GM12878 (cell line): ENCODE measurements around the gene ACD. TPM values are rescaled to one million over a fixed set of nuclear protein-coding genes. Genes with fewer than 3 reads are reported as not detected.

Experiments used
- ATAC-seq: fragments of 200-7000 bp; cut with Tn5 transposase; 3 replicates; pipeline ENCODE4 v1.9.1; 2020; ENCODE audit warnings: mild to moderate bottlenecking, moderate library complexity
- BruUV-seq: library from RNA; stranded (reverse); fragments of 400-500 nt; replicated peaks from 2 replicates; lab custom pipeline; 2021; lab: Mats Ljungman, UMichigan
- CTCF ChIA-PET: fragments of 300-600 bp; sonication (Branson Sonifier 250); formaldehyde crosslinking; extraction: SDS; loops from one replicate; lab custom pipeline; 2021; ENCODE audit warnings: inconsistent platforms; lab: Yijun Ruan, JAX
- POLR2A ChIA-PET: fragments of 350-600 bp; formaldehyde crosslinking; extraction: SDS; loops from one replicate; lab custom pipeline; 2021; ENCODE audit warnings: inconsistent platforms; lab: Charles Lee
- RAD21 ChIA-PET: fragments of 300-600 bp; sonication (Branson Sonifier 250); formaldehyde crosslinking; loops from one replicate; lab custom pipeline; 2023; ENCODE audit warnings: antibody characterized with exemption; ENCODE audit not compliant: unreplicated experiment; lab: Charles Lee
- SMC1A ChIA-PET: fragments of 300-600 bp; sonication (Branson Sonifier 250); formaldehyde crosslinking; loops from one replicate; lab custom pipeline; 2023; ENCODE audit not compliant: unreplicated experiment, uncharacterized antibody; lab: Charles Lee
- DNase-seq: peaks from one replicate; pipeline ENCODE4 v3.0.0-alpha.2; 2011; ENCODE audit warnings: low read depth, low spot score
- FAIRE-seq: peaks from 3 replicates; lab custom pipeline; 2011; peaks lifted over from hg19 to GRCh38; lab: Jason Lieb, UNC
- H2AFZ ChIP-seq: 2 replicates; pipeline ENCODE4 v1.6.0; 2011; ENCODE audit warnings: low read depth, low read length, control low read depth; ENCODE audit not compliant: control insufficient read depth
- H3K27ac ChIP-seq: 2 replicates; pipeline ENCODE4 v1.5.1; 2011; ENCODE audit warnings: control low read depth; ENCODE audit not compliant: control insufficient read depth, insufficient read depth
- H3K27me3 ChIP-seq, 2 experiments: replicated peaks in 1 of 2; 2 replicates each; pipeline versions ENCODE4 v1.6.0 to v1.6.1; 2011; ENCODE audit warnings: low read length in 1 of 2; ENCODE audit not compliant: control insufficient read depth in 2 of 2, insufficient read depth in 2 of 2
- H3K36me3 ChIP-seq, 2 experiments: 2 replicates each; pipeline ENCODE4 v1.5.1; 2011; ENCODE audit warnings: low read length in 1 of 2; ENCODE audit not compliant: control insufficient read depth in 2 of 2, insufficient read depth in 2 of 2
- H3K4me1 ChIP-seq: 2 replicates; pipeline ENCODE4 v1.6.1; 2011; ENCODE audit warnings: mild to moderate bottlenecking, low read length, moderate library complexity, mixed read lengths; ENCODE audit not compliant: control insufficient read depth, insufficient read depth
- H3K4me2 ChIP-seq: 2 replicates; pipeline ENCODE4 v1.6.0; 2011; ENCODE audit warnings: control low read depth; ENCODE audit not compliant: control insufficient read depth, insufficient read depth
- H3K4me3 ChIP-seq: fragments of 200-600 bp; sonication (generic); 2 replicates; pipeline ENCODE4 v1.5.1; 2016
- H3K79me2 ChIP-seq: 2 replicates; pipeline ENCODE4 v1.6.0; 2011; ENCODE audit warnings: low read length; ENCODE audit not compliant: control insufficient read depth, insufficient read depth
- H3K9ac ChIP-seq: 2 replicates; pipeline ENCODE4 v1.8.0; 2011; ENCODE audit warnings: low read length, control low read depth, mixed read lengths; ENCODE audit not compliant: control insufficient read depth, insufficient read depth
- H3K9me3 ChIP-seq: replicated peaks from 3 replicates; pipeline ENCODE4 v1.5.1; 2011; ENCODE audit warnings: mild to moderate bottlenecking, low read length; ENCODE audit not compliant: control insufficient read depth, insufficient read depth
- H4K20me1 ChIP-seq: 2 replicates; pipeline ENCODE4 v1.6.0; 2011; ENCODE audit not compliant: control insufficient read depth, insufficient read depth
- CEBPB ChIP-seq, 2 experiments: fragments of 150-350 bp in 1 of 2; IDR thresholded peaks; 2 replicates each; pipeline ENCODE4 v1.6.1; 2012 to 2014; ENCODE audit warnings: low read depth in 2 of 2, low read length in 2 of 2, borderline replicate concordance in 1 of 2, inconsistent platforms in 1 of 2
- E2F4 ChIP-seq: IDR thresholded peaks from 2 replicates; pipeline ENCODE4 v1.6.1; 2012; ENCODE audit warnings: low read depth, low read length, improper control_type of control experiment
- E4F1 ChIP-seq: fragments of 450-650 bp; IDR thresholded peaks from 2 replicates; pipeline ENCODE4 v1.6.1; 2018; ENCODE audit warnings: borderline replicate concordance, mild to moderate bottlenecking; ENCODE audit not compliant: partially characterized antibody
- ESRRA ChIP-seq: IDR thresholded peaks from 2 replicates; pipeline ENCODE4 v1.6.1; 2012; ENCODE audit warnings: mild to moderate bottlenecking, low read length, improper control_type of control experiment
- HCFC1 ChIP-seq: fragments of 150-350 bp; IDR thresholded peaks from 2 replicates; pipeline ENCODE4 v1.6.1; 2014; ENCODE audit warnings: low read length
- SIN3A ChIP-seq: IDR thresholded peaks from 2 replicates; pipeline ENCODE4 v1.6.1; 2012; ENCODE audit warnings: low read depth, low read length, improper control_type of control experiment
- SMAD5 ChIP-seq: IDR thresholded peaks from 2 replicates; pipeline ENCODE4 v1.6.1; 2016; ENCODE audit warnings: antibody characterized with exemption, low read depth
- TBL1XR1 ChIP-seq: IDR thresholded peaks from 2 replicates; pipeline ENCODE4 v1.6.1; 2012; ENCODE audit warnings: low read depth, low read length, improper control_type of control experiment
- USF2 ChIP-seq: IDR thresholded peaks from 2 replicates; pipeline ENCODE4 v1.6.1; 2011; ENCODE audit warnings: low read depth, low read length, improper control_type of control experiment, borderline replicate concordance
- ZZZ3 ChIP-seq: IDR thresholded peaks from 2 replicates; pipeline ENCODE4 v1.6.1; 2011; ENCODE audit warnings: low read depth; ENCODE audit not compliant: control insufficient read depth, insufficient read length
- WGBS: methylation state at CpG from one replicate; pipeline ENCODE4 v1.1.6; 2016; ENCODE audit warnings: low lambda C conversion rate; ENCODE audit not compliant: insufficient replicate concordance, insufficient coverage; ENCODE audit errors: missing lambda C conversion rate; 5-methylcytosine and 5-hydroxymethylcytosine counted together
- in situ Hi-C: fragments of 300-500 bp; cut with MboI; formaldehyde crosslinking; loops from 9 replicates; pipeline ENCODE4 v1.14.3; 2018; ENCODE audit warnings: mixed read lengths
- intact Hi-C: fragments of 100-400 bp; cut with micrococcal nuclease; formaldehyde crosslinking; loops from one replicate; pipeline ENCODE4 v1.14.2; 2022; ENCODE audit not compliant: unreplicated experiment
- polyA plus RNA-seq, 11 experiments: library from polyadenylated mRNA; depleted of rRNA in 4 of 11; unstranded in 6 of 11; stranded (reverse) in 5 of 11; fragments of >200 nt; fragmentation: Nextera tagmentation in 4 of 11; fragmentation: Illumina TruSeq in 1 of 11; extraction: Ambion mirVana in 4 of 11; extraction: Trizol in 1 of 11; gene quantifications; 1 replicate in 1 of 11; 2 replicates in 10 of 11; pipeline versions ENCODE4 v1.2.1 to v1.2.3, GENCODE V29; 2011 to 2016; ENCODE audit warnings: inconsistent platforms in 2 of 11, missing spikeins in 2 of 11, low read depth in 1 of 11
- total RNA-seq, 4 experiments: library from RNA; depleted of rRNA in 3 of 4; stranded (reverse); fragments of >200 nt in 3 of 4; fragmentation: Illumina TruSeq in 1 of 4; extraction: Trizol in 1 of 4; gene quantifications; 2 replicates each; pipeline versions ENCODE4 v1.2.1 to v1.2.3, GENCODE V29; 2013 to 2021
- TF ChIP-seq, protein P1 (sequence below): fragments of 450-650 bp; IDR thresholded peaks from 2 replicates; pipeline ENCODE4 v1.6.1; 2016; ENCODE audit warnings: mild to moderate bottlenecking

Gene ACD
- total and polyA plus RNA-seq, 10 of the 15 experiments (the other 5 are each of a cell fraction or from before 2014, with no cell fraction given), result 2.9 to 46.7 (median 23.9) TPM

GRCh38 chr16:67632415-67633172 lies 27.5 kb downstream of the ACD start:
- in situ Hi-C loops (no loop called here), intact Hi-C loops (no loop called here)
- CTCF ChIA-PET, result interaction anchor here (0.7 to 1.3 kb wide), 3 partner anchors 11 to 86 kb away, joined by 3 to 4 read pairs (median 3); no protein-coding TSS in a partner anchor
- Histone ChIP-seq H2AFZ (no peak overlapping the region), H3K79me2 (no peaks in the 10 kb centered on the region), H4K20me1 (no peaks in the 10 kb centered on the region), H3K4me3 (no peak overlapping the region), H3K4me1 (no peaks in the 10 kb centered on the region), H3K9me3 (no peaks in the 10 kb centered on the region), H3K27ac (no peak overlapping the region), H3K9ac (no peak overlapping the region), H3K27me3 (no peaks in the 10 kb centered on the region), H3K36me3 (peaks cover 16 to 42% of the 10 kb centered on the region in 2 experiments), H3K4me2 (no peak overlapping the region)
- no peak for FAIRE-seq
- no peak for ATAC-seq
- WGBS, result 87% methylated on average over 7 of the region's 7 CpGs
- RAD21 ChIA-PET, result no interaction called here
- POLR2A ChIA-PET, result no interaction called here
- TF ChIP-seq ESRRA (no peak), E4F1 (no peak), CEBPB (IDR thresholded peaks at IDR 0.05; ENCODE audit: borderline replicate concordance in 1 of 2, low read depth in 2 of 2, low read length in 2 of 2) (no peak), E2F4 (no peak), SMAD5 (no peak), HCFC1 (no peak), TBL1XR1 (no peak), ZZZ3 (no peak), USF2 (no peak), SIN3A (no peak)
- TF ChIP-seq, protein P1, sequence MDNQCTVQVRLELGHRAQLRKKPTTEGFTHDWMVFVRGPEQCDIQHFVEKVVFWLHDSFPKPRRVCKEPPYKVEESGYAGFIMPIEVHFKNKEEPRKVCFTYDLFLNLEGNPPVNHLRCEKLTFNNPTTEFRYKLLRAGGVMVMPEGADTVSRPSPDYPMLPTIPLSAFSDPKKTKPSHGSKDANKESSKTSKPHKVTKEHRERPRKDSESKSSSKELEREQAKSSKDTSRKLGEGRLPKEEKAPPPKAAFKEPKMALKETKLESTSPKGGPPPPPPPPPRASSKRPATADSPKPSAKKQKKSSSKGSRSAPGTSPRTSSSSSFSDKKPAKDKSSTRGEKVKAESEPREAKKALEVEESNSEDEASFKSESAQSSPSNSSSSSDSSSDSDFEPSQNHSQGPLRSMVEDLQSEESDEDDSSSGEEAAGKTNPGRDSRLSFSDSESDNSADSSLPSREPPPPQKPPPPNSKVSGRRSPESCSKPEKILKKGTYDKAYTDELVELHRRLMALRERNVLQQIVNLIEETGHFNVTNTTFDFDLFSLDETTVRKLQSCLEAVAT, result no peak
- DNase-seq, result no peak
- SMC1A ChIA-PET, result interaction anchor here (0.7 to 1.2 kb wide), 2 partner anchors 10 to 111 kb away, joined by 3 read pairs; no protein-coding TSS in a partner anchor
- no TSS peak for BruUV-seq
